K562 (cell line): Measurements from ENCODE around the gene NBEAL2. TPM values are rescaled to one million over a fixed set of nuclear protein-coding genes. Genes with fewer than 3 reads are reported as not detected.
A peak's percentile ranks its signal among the peaks of the same experiment; 100 is the strongest.

ENCODE experiments used
- ARHGAP35 ChIP-seq: fragments of 450-650 bp; IDR thresholded peaks from 2 replicates; pipeline ENCODE4 v1.6.1; 2018; ENCODE audit not compliant: partially characterized antibody
- ATF1 ChIP-seq, 2 experiments: fragments of 450-650 bp in 1 of 2; IDR thresholded peaks; 2 replicates each; pipeline ENCODE4 v1.6.1; 2016; ENCODE audit warnings: missing compliant biosample characterization in 1 of 2, missing genetic modification characterization in 1 of 2
- ATF7 ChIP-seq: fragments of 450-650 bp; IDR thresholded peaks from 2 replicates; pipeline ENCODE4 v1.7.1; 2014; ENCODE audit warnings: mild to moderate bottlenecking, moderate library complexity
- CBX3 ChIP-seq, 2 experiments: IDR thresholded peaks; 1 replicate in 1 of 2; 2 replicates in 1 of 2; pipeline ENCODE4 v1.6.1; 2012; ENCODE audit warnings: inconsistent platforms in 2 of 2, low read length in 2 of 2, borderline replicate concordance in 1 of 2, control low read depth in 1 of 2
- ETV5 ChIP-seq: sonication (generic); formaldehyde crosslinking; IDR thresholded peaks from 2 replicates; pipeline ENCODE4 v1.4.0; 2020; ENCODE audit warnings: low read depth, mild to moderate bottlenecking, missing genetic modification reagents
- IFI16 ChIP-seq: fragments of 250-450 bp; sonication (Bioruptor Pico); IDR thresholded peaks from 2 replicates; pipeline ENCODE4 v2.1.2; 2022; ENCODE audit warnings: mild to moderate bottlenecking, inconsistent platforms
- KDM4B ChIP-seq, 2 experiments: fragments of 450-650 bp in 1 of 2; sonication (generic) in 1 of 2; IDR thresholded peaks; 2 replicates each; pipeline ENCODE4 v1.6.1; 2016 to 2017; ENCODE audit warnings: borderline replicate concordance in 2 of 2, antibody characterized with exemption in 1 of 2, low read depth in 1 of 2, mild to moderate bottlenecking in 1 of 2
- KLF10 ChIP-seq: fragments of 250-450 bp; sonication (Bioruptor Pico); IDR thresholded peaks from 2 replicates; pipeline ENCODE4 v1.6.1; 2021; ENCODE audit warnings: matching md5 sums
- LARP7 ChIP-seq: fragments of 450-650 bp; IDR thresholded peaks from 2 replicates; pipeline ENCODE4 v1.6.1; 2016
- MAFK ChIP-seq: IDR thresholded peaks from 2 replicates; pipeline ENCODE4 v1.6.1; 2011; ENCODE audit warnings: low read length, improper control_type of control experiment
- MCM7 ChIP-seq, 2 experiments: fragments of 450-650 bp; IDR thresholded peaks; 2 replicates each; pipeline ENCODE4 v1.6.1; 2016 to 2018
- NR1H2 ChIP-seq: sonication (generic); formaldehyde crosslinking; IDR thresholded peaks from 2 replicates; pipeline ENCODE4 v1.4.0; 2020; ENCODE audit warnings: mild to moderate bottlenecking, missing genetic modification reagents
- POLR3G ChIP-seq: IDR thresholded peaks from 2 replicates; pipeline ENCODE4 v1.6.1; 2011; ENCODE audit not compliant: insufficient read length, insufficient replicate concordance; ENCODE audit errors: extremely low read depth
- SP1 ChIP-seq: sonication (generic); formaldehyde crosslinking; IDR thresholded peaks from 2 replicates; pipeline ENCODE4 v1.8.1; 2022; ENCODE audit warnings: mild to moderate bottlenecking, missing genetic modification reagents
- TCF7L2 ChIP-seq: fragments of 150-350 bp; IDR thresholded peaks from 2 replicates; pipeline ENCODE4 v1.6.1; 2016; ENCODE audit warnings: low read depth, mild to moderate bottlenecking, low read length, moderate library complexity
- THRAP3 ChIP-seq: fragments of 450-650 bp; IDR thresholded peaks from 2 replicates; pipeline ENCODE4 v1.6.1; 2016; ENCODE audit warnings: mild to moderate bottlenecking, inconsistent platforms, borderline replicate concordance
- TRIM24 ChIP-seq, 2 experiments: fragments of 450-650 bp; IDR thresholded peaks; 2 replicates each; pipeline ENCODE4 v1.6.1; 2016
- ZBTB43 ChIP-seq: sonication (generic); formaldehyde crosslinking; IDR thresholded peaks from 2 replicates; pipeline ENCODE4 v1.8.0; 2023; ENCODE audit warnings: mild to moderate bottlenecking, missing genetic modification reagents
- ZNF316 ChIP-seq: fragments of 450-650 bp; IDR thresholded peaks from 2 replicates; pipeline ENCODE4 v1.6.1; 2016
- ZNF41 ChIP-seq: fragments of 250-450 bp; sonication (Bioruptor Pico); conservative IDR thresholded peaks from 2 replicates; pipeline ENCODE4 v1.4.0; 2020; ENCODE audit warnings: mild to moderate bottlenecking
- ZNF431 ChIP-seq: sonication (generic); formaldehyde crosslinking; IDR thresholded peaks from 2 replicates; pipeline ENCODE4 v1.8.0; 2022; ENCODE audit warnings: mild to moderate bottlenecking, missing genetic modification reagents
- ZZZ3 ChIP-seq: fragments of 450-650 bp; IDR thresholded peaks from 2 replicates; pipeline ENCODE4 v1.6.1; 2016; ENCODE audit warnings: antibody characterized with exemption, mild to moderate bottlenecking, moderate library complexity
- polyA plus RNA-seq, 8 experiments: library from polyadenylated mRNA; depleted of rRNA in 4 of 8; stranded (reverse) in 5 of 8; unstranded in 3 of 8; fragments of >200 nt; fragmentation: Nextera tagmentation in 2 of 8; fragmentation: Illumina TruSeq in 1 of 8; extraction: Ambion mirVana in 2 of 8; extraction: Trizol in 1 of 8; gene quantifications; 2 replicates each; pipeline versions ENCODE4 v1.2.1 to v1.2.3, GENCODE V29; 2011 to 2014; ENCODE audit warnings: inconsistent platforms in 1 of 8, missing spikeins in 1 of 8
- total RNA-seq, 7 experiments: library from RNA; depleted of rRNA in 6 of 7; stranded (reverse); fragments of >200 nt in 6 of 7; fragmentation: Illumina TruSeq in 2 of 7; extraction: Trizol in 2 of 7; gene quantifications; 2 replicates each; pipeline versions ENCODE4 v1.2.1 to v1.2.3, GENCODE V29; 2011 to 2021; ENCODE audit warnings: low replicate concordance in 1 of 7
- TF ChIP-seq, protein P1 (sequence below): fragments of 250-450 bp; sonication (Bioruptor Pico); IDR thresholded peaks from 2 replicates; pipeline ENCODE4 v1.4.0; 2020
- TF ChIP-seq, protein P2 (sequence below), 2 experiments: fragments of 450-650 bp; IDR thresholded peaks; 2 replicates each; pipeline ENCODE4 v1.6.1; 2018; ENCODE audit warnings: mild to moderate bottlenecking in 2 of 2, low read depth in 1 of 2; ENCODE audit not compliant: partially characterized antibody in 2 of 2

The NBEAL2 gene
- total and polyA plus RNA-seq, 9 of the 15 experiments (the other 6 are each of a cell fraction or from before 2014, with no cell fraction given) = 0.06 to 114 (median 29.6) TPM

- no peak for TF ChIP-seq LARP7
- TF ChIP-seq KDM4B (IDR thresholded peaks at IDR 0.05; ENCODE audit: borderline replicate concordance in 2 of 2, low read depth in 1 of 2) = peak in 1 of 2 experiments; percentile 22; a peak in 1 of 4 replicates
- no peak for TF ChIP-seq NR1H2 (CRISPR knock-in tag)
- TF ChIP-seq, protein P1, sequence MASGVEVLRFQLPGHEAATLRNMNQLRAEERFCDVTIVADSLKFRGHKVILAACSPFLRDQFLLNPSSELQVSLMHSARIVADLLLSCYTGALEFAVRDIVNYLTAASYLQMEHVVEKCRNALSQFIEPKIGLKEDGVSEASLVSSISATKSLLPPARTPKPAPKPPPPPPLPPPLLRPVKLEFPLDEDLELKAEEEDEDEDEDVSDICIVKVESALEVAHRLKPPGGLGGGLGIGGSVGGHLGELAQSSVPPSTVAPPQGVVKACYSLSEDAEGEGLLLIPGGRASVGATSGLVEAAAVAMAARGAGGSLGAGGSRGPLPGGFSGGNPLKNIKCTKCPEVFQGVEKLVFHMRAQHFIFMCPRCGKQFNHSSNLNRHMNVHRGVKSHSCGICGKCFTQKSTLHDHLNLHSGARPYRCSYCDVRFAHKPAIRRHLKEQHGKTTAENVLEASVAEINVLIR (CRISPR knock-in tag) = no peak; the same call in 1 of the 2 replicates
- TF ChIP-seq CBX3 (IDR thresholded peaks at IDR 0.05; ENCODE audit: borderline replicate concordance in 1 of 2, low read length in 2 of 2) = no peak
- TF ChIP-seq ATF7 = peak; percentile 89
- TF ChIP-seq ARHGAP35 = no peak
- no peak for TF ChIP-seq TRIM24 (IDR thresholded peaks at IDR 0.05)
- TF ChIP-seq ZNF316 = no peak
- no peak for TF ChIP-seq ZBTB43
- no peak for TF ChIP-seq THRAP3
- TF ChIP-seq KLF10 (CRISPR knock-in tag) = no peak
- peak; percentile 33; the same call in 1 of the 2 replicates for TF ChIP-seq ZNF431 (CRISPR knock-in tag)
- peak; percentile 6; the same call in 1 of the 2 replicates for TF ChIP-seq IFI16
- TF ChIP-seq ZZZ3 = no peak
- TF ChIP-seq ATF1 (CRISPR knock-in tag; IDR thresholded peaks at IDR 0.05) = no peak
- TF ChIP-seq ATF1 (tag; IDR thresholded peaks at IDR 0.05) = peak; percentile 68
- no peak for TF ChIP-seq ZNF41 (CRISPR knock-in tag)
- TF ChIP-seq POLR3G = no peak
- TF ChIP-seq, protein P2, sequence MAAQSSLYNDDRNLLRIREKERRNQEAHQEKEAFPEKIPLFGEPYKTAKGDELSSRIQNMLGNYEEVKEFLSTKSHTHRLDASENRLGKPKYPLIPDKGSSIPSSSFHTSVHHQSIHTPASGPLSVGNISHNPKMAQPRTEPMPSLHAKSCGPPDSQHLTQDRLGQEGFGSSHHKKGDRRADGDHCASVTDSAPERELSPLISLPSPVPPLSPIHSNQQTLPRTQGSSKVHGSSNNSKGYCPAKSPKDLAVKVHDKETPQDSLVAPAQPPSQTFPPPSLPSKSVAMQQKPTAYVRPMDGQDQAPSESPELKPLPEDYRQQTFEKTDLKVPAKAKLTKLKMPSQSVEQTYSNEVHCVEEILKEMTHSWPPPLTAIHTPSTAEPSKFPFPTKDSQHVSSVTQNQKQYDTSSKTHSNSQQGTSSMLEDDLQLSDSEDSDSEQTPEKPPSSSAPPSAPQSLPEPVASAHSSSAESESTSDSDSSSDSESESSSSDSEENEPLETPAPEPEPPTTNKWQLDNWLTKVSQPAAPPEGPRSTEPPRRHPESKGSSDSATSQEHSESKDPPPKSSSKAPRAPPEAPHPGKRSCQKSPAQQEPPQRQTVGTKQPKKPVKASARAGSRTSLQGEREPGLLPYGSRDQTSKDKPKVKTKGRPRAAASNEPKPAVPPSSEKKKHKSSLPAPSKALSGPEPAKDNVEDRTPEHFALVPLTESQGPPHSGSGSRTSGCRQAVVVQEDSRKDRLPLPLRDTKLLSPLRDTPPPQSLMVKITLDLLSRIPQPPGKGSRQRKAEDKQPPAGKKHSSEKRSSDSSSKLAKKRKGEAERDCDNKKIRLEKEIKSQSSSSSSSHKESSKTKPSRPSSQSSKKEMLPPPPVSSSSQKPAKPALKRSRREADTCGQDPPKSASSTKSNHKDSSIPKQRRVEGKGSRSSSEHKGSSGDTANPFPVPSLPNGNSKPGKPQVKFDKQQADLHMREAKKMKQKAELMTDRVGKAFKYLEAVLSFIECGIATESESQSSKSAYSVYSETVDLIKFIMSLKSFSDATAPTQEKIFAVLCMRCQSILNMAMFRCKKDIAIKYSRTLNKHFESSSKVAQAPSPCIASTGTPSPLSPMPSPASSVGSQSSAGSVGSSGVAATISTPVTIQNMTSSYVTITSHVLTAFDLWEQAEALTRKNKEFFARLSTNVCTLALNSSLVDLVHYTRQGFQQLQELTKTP (IDR thresholded peaks at IDR 0.05; ENCODE audit: low read depth in 1 of 2, partially characterized antibody in 2 of 2) = peak in 1 of 2 experiments; percentile 29
- TF ChIP-seq SP1 = peak; percentile 91
- TF ChIP-seq MAFK = no peak
- TF ChIP-seq MCM7 (IDR thresholded peaks at IDR 0.05) = no peak
- no peak; the same call in 1 of the 2 replicates for TF ChIP-seq ETV5 (CRISPR knock-in tag)
- no peak for TF ChIP-seq TCF7L2
Measured at GRCh38 chr3:46978985-46979944, at the start of gene NBEAL2 (continued).
